Fibroblast of lung (primary cell): Measurements from ENCODE around the gene ADRA2C.

ENCODE experiments used
- EZH2 ChIP-seq: IDR thresholded peaks from 2 replicates; pipeline ENCODE4 v1.5.1; 2012; ENCODE audit warnings: low read length, control low read depth, mild to moderate bottlenecking; ENCODE audit errors: missing control alignments
- TF ChIP-seq, protein P1 (sequence below), 2 donors: IDR thresholded peaks in 1 of 2; conservative IDR thresholded peaks in 1 of 2; 1 replicate in 1 of 2; 2 replicates in 1 of 2; pipeline ENCODE4 v1.5.1; 2011 to 2012; ENCODE audit warnings: low read length in 2 of 2, control low read depth in 1 of 2, inconsistent platforms in 1 of 2, low read depth in 1 of 2, mild to moderate bottlenecking in 1 of 2

DNA sequence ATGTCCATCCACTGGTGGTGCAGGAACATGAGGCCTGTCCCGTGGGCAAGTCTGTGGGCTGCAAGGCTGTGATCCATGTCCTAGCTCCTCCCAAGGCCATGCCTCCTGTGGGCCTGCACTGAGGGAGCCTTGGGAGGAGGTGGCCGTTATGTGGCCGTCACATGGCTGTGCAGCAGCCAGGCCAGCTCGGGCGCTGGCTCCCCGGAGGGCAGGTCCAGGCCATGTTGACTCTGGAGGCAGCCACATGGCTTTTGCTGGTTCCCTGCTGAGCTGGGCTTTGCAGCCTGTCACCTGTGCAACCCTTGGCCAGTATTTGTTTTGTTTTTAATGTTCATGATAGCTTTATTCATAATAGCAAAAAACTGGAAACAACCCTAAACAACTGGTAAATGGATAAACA, 13.3 kb downstream of the ADRA2C start:
- TF ChIP-seq, protein P1, sequence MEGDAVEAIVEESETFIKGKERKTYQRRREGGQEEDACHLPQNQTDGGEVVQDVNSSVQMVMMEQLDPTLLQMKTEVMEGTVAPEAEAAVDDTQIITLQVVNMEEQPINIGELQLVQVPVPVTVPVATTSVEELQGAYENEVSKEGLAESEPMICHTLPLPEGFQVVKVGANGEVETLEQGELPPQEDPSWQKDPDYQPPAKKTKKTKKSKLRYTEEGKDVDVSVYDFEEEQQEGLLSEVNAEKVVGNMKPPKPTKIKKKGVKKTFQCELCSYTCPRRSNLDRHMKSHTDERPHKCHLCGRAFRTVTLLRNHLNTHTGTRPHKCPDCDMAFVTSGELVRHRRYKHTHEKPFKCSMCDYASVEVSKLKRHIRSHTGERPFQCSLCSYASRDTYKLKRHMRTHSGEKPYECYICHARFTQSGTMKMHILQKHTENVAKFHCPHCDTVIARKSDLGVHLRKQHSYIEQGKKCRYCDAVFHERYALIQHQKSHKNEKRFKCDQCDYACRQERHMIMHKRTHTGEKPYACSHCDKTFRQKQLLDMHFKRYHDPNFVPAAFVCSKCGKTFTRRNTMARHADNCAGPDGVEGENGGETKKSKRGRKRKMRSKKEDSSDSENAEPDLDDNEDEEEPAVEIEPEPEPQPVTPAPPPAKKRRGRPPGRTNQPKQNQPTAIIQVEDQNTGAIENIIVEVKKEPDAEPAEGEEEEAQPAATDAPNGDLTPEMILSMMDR (conservative IDR thresholded peaks at IDR 0.05 in 1 of 2, IDR thresholded peaks at IDR 0.05 in 1 of 2; ENCODE audit: low read depth in 1 of 2, low read length in 2 of 2), result no peak
- TF ChIP-seq EZH2, result no peak
